Measurements from ENCODE around the gene KCTD15.

GRCh38 chr19:33860312-33861090 is 63.8 kb downstream of the KCTD15 start:
- TF ChIP-seq, protein P1, sequence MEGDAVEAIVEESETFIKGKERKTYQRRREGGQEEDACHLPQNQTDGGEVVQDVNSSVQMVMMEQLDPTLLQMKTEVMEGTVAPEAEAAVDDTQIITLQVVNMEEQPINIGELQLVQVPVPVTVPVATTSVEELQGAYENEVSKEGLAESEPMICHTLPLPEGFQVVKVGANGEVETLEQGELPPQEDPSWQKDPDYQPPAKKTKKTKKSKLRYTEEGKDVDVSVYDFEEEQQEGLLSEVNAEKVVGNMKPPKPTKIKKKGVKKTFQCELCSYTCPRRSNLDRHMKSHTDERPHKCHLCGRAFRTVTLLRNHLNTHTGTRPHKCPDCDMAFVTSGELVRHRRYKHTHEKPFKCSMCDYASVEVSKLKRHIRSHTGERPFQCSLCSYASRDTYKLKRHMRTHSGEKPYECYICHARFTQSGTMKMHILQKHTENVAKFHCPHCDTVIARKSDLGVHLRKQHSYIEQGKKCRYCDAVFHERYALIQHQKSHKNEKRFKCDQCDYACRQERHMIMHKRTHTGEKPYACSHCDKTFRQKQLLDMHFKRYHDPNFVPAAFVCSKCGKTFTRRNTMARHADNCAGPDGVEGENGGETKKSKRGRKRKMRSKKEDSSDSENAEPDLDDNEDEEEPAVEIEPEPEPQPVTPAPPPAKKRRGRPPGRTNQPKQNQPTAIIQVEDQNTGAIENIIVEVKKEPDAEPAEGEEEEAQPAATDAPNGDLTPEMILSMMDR (IDR thresholded peaks at IDR 0.05) = no peak
- no peak for TF ChIP-seq POLR2A (IDR thresholded peaks at IDR 0.05)
- TF ChIP-seq EP300 (IDR thresholded peaks at IDR 0.05) = no peak
